NCI-H526 (cell line): ENCODE measurements around the gene TAS2R16.
A peak's percentile ranks its signal among the peaks of the same experiment; 100 is the strongest.
"Not testable (repeated sequence)": the region's sequence is repeated elsewhere in the genome, so short reads cannot be mapped to it uniquely, and the experiment has no call there.

Experiments
- DNase-seq, 2 experiments: peaks; one replicate each; lab custom pipeline; 2025; lab: John Stamatoyannopoulos, UW

The TAS2R16 gene

DNA sequence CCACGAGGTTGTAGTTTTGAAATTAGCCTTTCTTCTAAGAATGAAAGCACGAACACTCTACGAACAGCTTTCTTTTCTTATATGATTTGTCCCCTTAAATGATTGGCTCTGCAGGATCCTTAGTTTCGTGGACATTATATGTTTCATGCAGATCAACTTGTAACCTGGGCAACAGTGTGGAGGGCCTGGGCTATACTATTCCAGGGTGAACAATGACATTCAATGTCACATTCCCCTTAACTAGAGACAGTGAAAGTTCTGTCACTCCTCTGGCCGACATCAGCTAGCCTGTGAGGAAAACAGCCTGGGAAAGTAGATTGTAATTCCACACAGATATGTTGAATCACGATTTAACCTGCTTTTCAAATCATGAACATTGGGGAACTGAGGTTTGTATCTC, 23.4 kb downstream of the TAS2R16 start:
- DNase-seq: no peak

DNA sequence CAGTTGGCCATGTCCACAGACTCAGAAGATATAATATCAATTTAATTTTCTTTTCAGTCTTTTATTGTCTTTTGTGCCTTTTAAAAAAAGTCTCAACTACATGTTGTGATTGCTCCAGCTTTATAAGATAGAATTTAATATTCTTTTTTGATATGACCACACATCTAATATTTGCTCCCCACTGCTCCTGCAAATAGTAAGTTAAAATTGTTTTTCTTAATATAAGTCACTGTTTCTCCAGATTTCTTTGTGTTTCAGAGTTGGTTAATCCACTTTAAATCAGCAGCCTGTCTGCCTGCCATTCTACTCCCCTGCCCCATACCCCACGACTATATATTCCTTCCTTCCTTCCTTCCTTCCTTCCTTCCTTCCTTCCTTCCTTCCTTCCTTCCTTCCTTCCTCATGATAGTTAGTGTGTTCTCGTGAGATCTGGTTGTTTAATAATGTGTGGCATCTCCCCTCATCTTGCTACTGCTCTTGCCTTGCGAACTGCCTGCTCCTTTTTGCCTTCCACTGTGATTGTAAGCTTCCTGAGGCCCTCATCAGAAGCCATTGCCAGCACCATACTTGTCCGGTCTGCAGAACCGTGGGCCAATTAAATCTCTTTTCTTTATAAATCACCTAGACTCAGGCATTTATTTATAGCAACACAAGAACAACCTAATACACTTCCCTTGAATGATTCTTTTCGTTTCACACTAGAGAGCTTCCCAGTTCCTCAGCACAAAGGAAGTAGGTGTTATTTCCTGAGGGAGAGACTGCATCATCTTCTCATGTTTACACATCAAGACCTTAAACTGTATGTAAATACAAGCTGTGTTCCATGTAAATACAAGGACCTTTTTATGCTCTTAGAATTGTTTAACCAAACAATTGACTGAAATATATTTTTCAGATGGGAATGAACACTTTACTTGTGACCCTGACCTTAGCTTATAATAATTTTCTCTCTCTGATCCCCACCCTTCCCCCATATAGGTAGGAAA, 24.5 kb downstream of the TAS2R16 start:
- DNase-seq: peak in 1 of 2 experiments; percentile 34

DNA sequence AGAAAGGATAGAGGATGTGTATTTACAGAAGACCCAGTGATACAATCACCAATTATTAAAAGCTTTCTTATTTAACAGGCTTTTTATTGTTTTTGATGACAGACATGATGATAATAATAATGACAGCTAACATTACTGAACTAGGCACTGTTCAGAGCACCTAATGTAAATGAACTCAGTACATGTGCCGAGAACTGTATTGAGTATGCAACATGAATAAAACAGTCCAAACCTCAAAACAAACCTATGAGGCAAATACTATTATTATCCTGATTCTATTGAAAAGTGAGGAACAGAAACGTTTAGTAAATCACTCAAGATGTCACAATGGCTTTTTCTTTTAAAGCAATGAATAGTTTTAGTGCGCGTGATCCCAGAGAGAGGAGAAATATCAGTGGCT, 27.1 kb downstream of the TAS2R16 start:
- DNase-seq: no peak

DNA sequence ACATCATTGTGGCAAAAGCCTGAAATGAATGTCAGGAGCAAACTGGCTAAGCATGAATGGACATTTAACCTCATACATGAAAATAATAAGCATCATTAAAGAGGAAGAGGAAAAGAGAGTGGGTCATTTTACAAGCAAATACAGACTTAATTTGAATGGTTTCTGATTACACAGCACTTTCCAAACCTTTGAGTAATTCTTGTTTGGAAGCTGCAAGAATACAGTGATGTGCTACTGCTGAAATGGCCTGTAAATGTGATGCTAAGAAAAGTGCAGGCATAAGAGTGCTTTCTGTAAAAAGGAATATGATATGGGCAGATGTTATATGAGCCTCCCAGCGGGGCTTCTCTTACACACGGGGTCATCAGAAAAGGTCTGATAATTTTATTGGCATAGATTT, 30.2 kb downstream of the TAS2R16 start:
- peak; percentile 88 to 89 for DNase-seq

DNA sequence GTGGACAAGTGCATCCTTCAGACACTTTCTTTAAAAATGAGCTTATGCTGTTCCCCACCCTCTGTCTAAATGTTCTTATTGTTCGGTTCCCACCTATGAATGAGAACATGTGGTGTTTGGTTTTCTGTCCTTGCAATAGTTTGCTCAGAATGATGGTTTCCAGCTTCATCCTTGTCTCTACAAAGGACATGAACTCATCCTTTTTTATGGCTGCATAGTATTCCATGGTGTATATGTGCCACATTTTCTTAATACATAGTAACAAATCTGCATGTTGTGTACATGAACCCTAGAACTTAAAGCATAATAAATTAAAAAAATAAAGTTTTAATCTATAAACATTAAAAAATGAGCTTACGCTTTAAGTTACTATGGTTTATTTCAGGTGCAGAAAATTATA, 41.8 kb downstream of the TAS2R16 start:
- not testable (repeated sequence) for DNase-seq

DNA sequence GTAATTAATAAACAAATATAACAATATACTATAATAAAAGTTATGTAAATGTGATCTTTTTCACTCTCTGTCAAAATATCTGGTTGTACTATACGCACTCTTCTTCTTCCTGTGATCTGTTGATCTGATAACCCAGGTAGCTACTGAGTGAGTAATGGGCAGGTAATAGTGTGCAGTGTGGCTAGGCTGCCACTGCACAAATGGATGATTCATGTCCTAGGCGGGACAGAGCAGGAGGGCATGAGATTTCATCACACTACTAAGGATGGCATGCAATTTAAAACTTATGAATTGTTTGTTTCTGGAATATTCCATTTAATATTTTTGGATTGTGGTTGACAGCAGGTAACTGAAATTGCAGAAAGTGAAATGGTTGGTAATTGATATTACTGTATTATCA, 44.5 kb downstream of the TAS2R16 start:
- DNase-seq: no peak

DNA sequence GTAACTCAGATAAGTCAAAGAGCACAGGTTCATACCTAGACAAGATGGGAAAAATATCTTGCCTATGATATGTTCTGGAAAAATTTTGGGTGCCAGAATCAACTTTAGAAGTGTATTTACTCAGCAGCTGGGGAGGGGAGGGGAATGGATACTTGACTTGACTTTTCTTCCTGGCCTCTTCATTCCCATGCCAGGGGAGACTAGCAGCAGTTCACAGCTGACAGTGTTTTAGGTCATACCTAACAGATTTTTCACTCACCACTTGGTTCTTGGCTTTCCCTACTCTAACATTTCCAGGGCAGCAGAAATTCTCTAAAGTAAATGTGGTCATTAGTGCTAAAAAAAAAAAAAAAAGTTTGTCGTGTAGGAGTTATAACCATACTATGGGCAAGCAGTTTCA, 46.3 kb downstream of the TAS2R16 start:
- no peak for DNase-seq
